HEK293 (cell line): ENCODE data around the gene MGME1.
A peak's percentile ranks its signal among the peaks of the same experiment; 100 is the strongest.
"Not testable (repeated sequence)": the region's sequence is repeated elsewhere in the genome, so short reads cannot be mapped to it uniquely, and the experiment has no call there.

Experiments used
- CTCF ChIA-PET: fragments of 350-600 bp; formaldehyde crosslinking; extraction: SDS; loops from one replicate; lab custom pipeline; 2021; ENCODE audit warnings: antibody characterized with exemption; lab: Yijun Ruan, JAX
- POLR2A ChIA-PET: fragments of 300-600 bp; formaldehyde crosslinking; extraction: SDS; loops from one replicate; lab custom pipeline; 2020; ENCODE audit warnings: antibody characterized with exemption, inconsistent platforms; lab: Yijun Ruan, JAX
- H3K27ac ChIP-seq: fragments of 200-500 bp; sonication (Bioruptor generic); 2 replicates; pipeline ENCODE4 v1.5.1; 2014; ENCODE audit warnings: low read depth, low read length, control low read depth, inconsistent platforms; ENCODE audit errors: extremely low read depth
- H3K36me3 ChIP-seq, 2 experiments: fragments of 200-500 bp in 1 of 2; sonication (Bioruptor generic) in 1 of 2; 1 replicate in 1 of 2; 2 replicates in 1 of 2; pipeline ENCODE4 v1.5.1; 2014 to 2017; ENCODE audit warnings: inconsistent platforms in 2 of 2, low read length in 2 of 2; ENCODE audit not compliant: control insufficient read depth in 2 of 2, insufficient read depth in 1 of 2
- H3K4me1 ChIP-seq: fragments of 200-500 bp; sonication (Bioruptor generic); 2 replicates; pipeline ENCODE4 v1.5.1; 2014; ENCODE audit warnings: mild to moderate bottlenecking, low read length, inconsistent platforms; ENCODE audit not compliant: control insufficient read depth, insufficient read depth
- H3K4me3 ChIP-seq: 2 replicates; pipeline ENCODE4 v1.5.1; 2011; ENCODE audit warnings: low read depth, mild to moderate bottlenecking, control low read depth, low read length, moderate library complexity
- H3K9me3 ChIP-seq: fragments of 200-500 bp; sonication (Bioruptor generic); 2 replicates; pipeline ENCODE4 v1.5.1; 2014; ENCODE audit warnings: low read depth, low read length, inconsistent platforms; ENCODE audit not compliant: control insufficient read depth, insufficient read depth
- CTCF ChIP-seq: fragments of 450-650 bp; formaldehyde crosslinking; IDR thresholded peaks from 2 replicates; pipeline ENCODE4 v1.5.1; 2016; ENCODE audit warnings: missing biosample characterization, missing genetic modification characterization
- KLF8 ChIP-seq: fragments of 450-650 bp; formaldehyde crosslinking; IDR thresholded peaks from 2 replicates; pipeline ENCODE4 v1.5.1; 2016; ENCODE audit warnings: missing biosample characterization, missing genetic modification characterization
- PRDM1 ChIP-seq: fragments of 450-650 bp; formaldehyde crosslinking; IDR thresholded peaks from 2 replicates; pipeline ENCODE4; 2016; ENCODE audit warnings: missing biosample characterization, missing genetic modification characterization
- PRDM6 ChIP-seq: fragments of 450-650 bp; formaldehyde crosslinking; IDR thresholded peaks from 2 replicates; pipeline ENCODE4 v1.5.1; 2017; ENCODE audit warnings: missing biosample characterization, missing genetic modification characterization
- WT1 ChIP-seq: fragments of 450-650 bp; formaldehyde crosslinking; IDR thresholded peaks from 2 replicates; pipeline ENCODE4 v1.5.1; 2016; ENCODE audit warnings: missing biosample characterization, missing genetic modification characterization
- ZBTB1 ChIP-seq: fragments of 450-650 bp; formaldehyde crosslinking; IDR thresholded peaks from 2 replicates; pipeline ENCODE4 v1.5.1; 2016; ENCODE audit warnings: missing biosample characterization, missing genetic modification characterization
- ZBTB11 ChIP-seq: fragments of 450-650 bp; formaldehyde crosslinking; conservative IDR thresholded peaks from 2 replicates; pipeline ENCODE4 v1.5.1; 2016; ENCODE audit warnings: low read depth, missing biosample characterization, missing genetic modification characterization
- ZBTB17 ChIP-seq: fragments of 450-650 bp; formaldehyde crosslinking; IDR thresholded peaks from 2 replicates; pipeline ENCODE4 v1.5.1; 2016; ENCODE audit warnings: missing biosample characterization, missing genetic modification characterization
- ZBTB6 ChIP-seq: fragments of 450-650 bp; formaldehyde crosslinking; IDR thresholded peaks from 2 replicates; pipeline ENCODE4 v1.5.1; 2017; ENCODE audit warnings: missing biosample characterization, missing genetic modification characterization
- ZBTB8A ChIP-seq: fragments of 450-650 bp; formaldehyde crosslinking; IDR thresholded peaks from 2 replicates; pipeline ENCODE4 v1.5.1; 2016; ENCODE audit warnings: missing biosample characterization, missing genetic modification characterization
- ZNF19 ChIP-seq: fragments of 450-650 bp; formaldehyde crosslinking; IDR thresholded peaks from 2 replicates; pipeline ENCODE4; 2016; ENCODE audit warnings: missing biosample characterization, missing genetic modification characterization, low read depth
- ZNF211 ChIP-seq: fragments of 450-650 bp; formaldehyde crosslinking; IDR thresholded peaks from 2 replicates; pipeline ENCODE4 v1.5.1; 2016; ENCODE audit warnings: low read depth, missing biosample characterization, missing genetic modification characterization
- ZNF488 ChIP-seq: fragments of 450-650 bp; formaldehyde crosslinking; IDR thresholded peaks from 2 replicates; pipeline ENCODE4 v1.5.1; 2016; ENCODE audit warnings: missing biosample characterization, missing genetic modification characterization
- ZNF521 ChIP-seq: fragments of 450-650 bp; formaldehyde crosslinking; IDR thresholded peaks from 2 replicates; pipeline ENCODE4 v1.5.1; 2017; ENCODE audit warnings: missing biosample characterization, mild to moderate bottlenecking, missing genetic modification characterization
- ZNF571 ChIP-seq: fragments of 450-650 bp; formaldehyde crosslinking; IDR thresholded peaks from 2 replicates; pipeline ENCODE4 v1.5.0; 2017; ENCODE audit warnings: missing biosample characterization, missing genetic modification characterization
- ZNF596 ChIP-seq: fragments of 450-650 bp; IDR thresholded peaks from 2 replicates; pipeline ENCODE4 v1.5.0; 2018; ENCODE audit warnings: missing biosample characterization, mild to moderate bottlenecking, missing genetic modification characterization, moderate library complexity
- ZNF777 ChIP-seq: fragments of 450-650 bp; formaldehyde crosslinking; IDR thresholded peaks from 2 replicates; pipeline ENCODE4 v1.5.1; 2017; ENCODE audit warnings: missing biosample characterization, missing genetic modification characterization, borderline replicate concordance
- ZNF792 ChIP-seq: fragments of 450-650 bp; formaldehyde crosslinking; IDR thresholded peaks from 2 replicates; pipeline ENCODE4 v1.5.1; 2016; ENCODE audit warnings: missing biosample characterization, missing genetic modification characterization
- ZSCAN30 ChIP-seq: fragments of 450-650 bp; IDR thresholded peaks from 2 replicates; pipeline ENCODE4 v1.5.1; 2018; ENCODE audit warnings: missing biosample characterization, mild to moderate bottlenecking, missing genetic modification characterization, moderate library complexity

Gene MGME1

GRCh38 chr20:17959257-17959627, 9.6 kb upstream of the MGME1 start:
- peaks cover 20% of the 10 kb centered on the region for H3K4me1 ChIP-seq
- H3K27ac ChIP-seq, result 0 out of 2 replicates have a peak overlapping the region, but pooled peaks have one; percentile 34
- ChIA-PET POLR2A (interaction anchor here (1.7 kb wide), 1 partner anchor 10 kb away, joined by 14 read pairs; the partner anchor contains the start of genes MGME1 and SNX5), CTCF (interaction anchor here (0.5 to 1.2 kb wide), 5 partner anchors 20 to 1363 kb away, joined by 3 to 6 read pairs (median 3); no protein-coding TSS in a partner anchor)
- H3K4me3 ChIP-seq, result no peak overlapping the region
- no peak for TF ChIP-seq WT1 (tag by site-specific recombination)
- no peak for TF ChIP-seq CTCF (tag by site-specific recombination)
- H3K36me3 ChIP-seq, result peaks cover 11 to 77% of the 10 kb centered on the region in 2 experiments; a peak in 2 of 3 replicates
- no peaks in the 10 kb centered on the region for H3K9me3 ChIP-seq

GRCh38 chr20:17960400-17960885, 8.4 kb upstream of the MGME1 start:
- Histone ChIP-seq H3K4me1 (peaks cover 20% of the 10 kb centered on the region), H3K36me3 (peaks cover 7 to 77% of the 10 kb centered on the region in 2 experiments; a peak in 2 of 3 replicates)
- H3K9me3 ChIP-seq, CTCF ChIA-PET, H3K4me3 ChIP-seq, H3K27ac ChIP-seq: not testable (repeated sequence)
- 0 out of 2 replicates have a peak, but pooled peaks have one; percentile 24 for TF ChIP-seq ZBTB17 (tag by site-specific recombination)
- POLR2A ChIA-PET, result interaction anchor here (0.8 to 1.1 kb wide), 2 partner anchors 16 to 37 kb away, joined by 3 to 5 read pairs; no protein-coding TSS in a partner anchor

GRCh38 chr20:17960927-17961586, 7.8 kb upstream of the MGME1 start:
- POLR2A ChIA-PET, result interaction anchor here (0.8 to 1.1 kb wide), 2 partner anchors 16 to 36 kb away, joined by 3 to 5 read pairs; no protein-coding TSS in a partner anchor
- CTCF ChIA-PET, result no interaction called here
- no peaks in the 10 kb centered on the region for H3K9me3 ChIP-seq
- peaks cover 3 to 77% of the 10 kb centered on the region in 2 experiments; a peak in 2 of 3 replicates for H3K36me3 ChIP-seq
- H3K4me1 ChIP-seq, result peaks cover 20% of the 10 kb centered on the region
- no peak overlapping the region for H3K27ac ChIP-seq
- no peak overlapping the region for H3K4me3 ChIP-seq
- no peak for TF ChIP-seq ZNF571
- no peak for TF ChIP-seq ZBTB8A
- no peak for TF ChIP-seq ZNF521 (tag by site-specific recombination)
- no peak for TF ChIP-seq KLF8
- TF ChIP-seq ZNF488 (tag by site-specific recombination), result no peak
- TF ChIP-seq PRDM1 (tag by site-specific recombination), result peak; percentile 34; the same call in 1 of the 2 replicates
- no peak for TF ChIP-seq ZNF211 (tag by site-specific recombination)
- TF ChIP-seq ZNF777 (tag by site-specific recombination), result no peak
- TF ChIP-seq ZNF596 (tag by site-specific recombination), result no peak
- TF ChIP-seq ZBTB1 (tag by site-specific recombination), result no peak
- no peak for TF ChIP-seq ZNF19 (tag by site-specific recombination)
- TF ChIP-seq ZSCAN30 (tag by site-specific recombination), result 0 out of 2 replicates have a peak, but pooled peaks have one; percentile 25
- peak; percentile 89 for TF ChIP-seq PRDM6 (tag by site-specific recombination)
- no peak for TF ChIP-seq ZNF792 (tag by site-specific recombination)
- no peak for TF ChIP-seq ZBTB11 (tag by site-specific recombination)
- TF ChIP-seq ZBTB6 (tag by site-specific recombination), result no peak
